BE2C (cell line): Measurements from ENCODE around the gene KRT23.
"Not testable (repeated sequence)": the region's sequence is repeated elsewhere in the genome, so short reads cannot be mapped to it uniquely, and the experiment has no call there.

Source experiments
- DNase-seq: peaks from one replicate; pipeline ENCODE4 v3.0.0-alpha.2; 2020
- H3K27me3 ChIP-seq: fragments of 250-450 bp; sonication (Bioruptor Pico); 2 replicates; pipeline ENCODE4 v1.5.1; 2020; ENCODE audit warnings: mild to moderate bottlenecking
- H3K36me3 ChIP-seq: fragments of 250-450 bp; sonication (Bioruptor Pico); 2 replicates; pipeline ENCODE4 v1.5.1; 2020; ENCODE audit warnings: mild to moderate bottlenecking
- H3K4me1 ChIP-seq: fragments of 250-450 bp; sonication (Bioruptor Pico); 2 replicates; pipeline ENCODE4 v1.5.1; 2020
- H3K4me3 ChIP-seq: 2 replicates; pipeline ENCODE4 v1.5.1; 2011; ENCODE audit warnings: low read depth, low read length
- H3K9me3 ChIP-seq: fragments of 250-450 bp; sonication (Bioruptor Pico); 2 replicates; pipeline ENCODE4 v1.5.1; 2020
- CTCF ChIP-seq: IDR thresholded peaks from 2 replicates; pipeline ENCODE4 v1.5.1; 2012; ENCODE audit warnings: mild to moderate bottlenecking, low read depth, low read length

KRT23 gene

GRCh38 chr17:40922239-40922638 lies 15.2 kb downstream of the KRT23 start:
- Histone ChIP-seq H3K4me3 (no peak overlapping the region), H3K4me1 (no peaks in the 10 kb centered on the region), H3K27me3 (peaks cover 61% of the 10 kb centered on the region), H3K9me3 (no peaks in the 10 kb centered on the region), H3K36me3 (no peaks in the 10 kb centered on the region)
- no peak for TF ChIP-seq CTCF
- DNase-seq = peak; percentile 18

GRCh38 chr17:40921026-40921425 lies 16.4 kb downstream of the KRT23 start:
- H3K36me3 ChIP-seq = no peaks in the 10 kb centered on the region

GRCh38 chr17:40917116-40917515 lies 20.3 kb downstream of the KRT23 start:
- not testable (repeated sequence) for H3K4me3 ChIP-seq

More at GRCh38 chr17:40921026-40921425, 16.4 kb downstream of the KRT23 start:
- TF ChIP-seq CTCF = no peak
- H3K4me1 ChIP-seq = no peaks in the 10 kb centered on the region
- no peak overlapping the region for H3K4me3 ChIP-seq
- no peaks in the 10 kb centered on the region for H3K9me3 ChIP-seq
- DNase-seq = no peak
- H3K27me3 ChIP-seq = peaks cover 49% of the 10 kb centered on the region

GRCh38 chr17:40916366-40916765 lies 21.1 kb downstream of the KRT23 start:
- Histone ChIP-seq H3K4me1 (no peaks in the 10 kb centered on the region), H3K36me3 (no peaks in the 10 kb centered on the region), H3K27me3 (peaks cover 36% of the 10 kb centered on the region), H3K9me3 (no peaks in the 10 kb centered on the region), H3K4me3 (no peak overlapping the region)
- DNase-seq = no peak
- no peak for TF ChIP-seq CTCF

More at GRCh38 chr17:40917116-40917515, 20.3 kb downstream of the KRT23 start:
- DNase-seq, H3K9me3 ChIP-seq, H3K4me1 ChIP-seq, H3K36me3 ChIP-seq: not testable (repeated sequence)
- peaks cover 34% of the 10 kb centered on the region for H3K27me3 ChIP-seq

GRCh38 chr17:40915721-40916256 lies 21.7 kb downstream of the KRT23 start:
- Histone ChIP-seq H3K4me1 (no peaks in the 10 kb centered on the region), H3K27me3 (peaks cover 39% of the 10 kb centered on the region), H3K36me3 (no peaks in the 10 kb centered on the region), H3K4me3 (no peak overlapping the region), H3K9me3 (no peaks in the 10 kb centered on the region)
- no peak for TF ChIP-seq CTCF
- no peak for DNase-seq

- TF ChIP-seq CTCF = no peak
- no peak for DNase-seq
- H3K4me1 ChIP-seq = no peaks in the 10 kb centered on the region
- H3K27me3 ChIP-seq = peaks cover 38% of the 10 kb centered on the region
- H3K4me3 ChIP-seq = no peak overlapping the region
- no peaks in the 10 kb centered on the region for H3K9me3 ChIP-seq
- H3K36me3 ChIP-seq = no peaks in the 10 kb centered on the region
Measured at GRCh38 chr17:40915199-40915661, 22.2 kb downstream of the KRT23 start.
